T-cell (primary cell): Measurements from ENCODE around the gene GTF2F2. TPM values are rescaled to one million over a fixed set of nuclear protein-coding genes. Genes with fewer than 3 reads are reported as not detected.

ENCODE experiments used
- ATAC-seq, 4 experiments: fragments of 200-7000 bp in 3 of 4; fragments of 150-1000 bp in 1 of 4; cut with Tn5 transposase; replicated peaks in 1 of 4; 1 replicate in 3 of 4; 2 replicates in 1 of 4; pipeline ENCODE4 v1.10.0; 2021; ENCODE audit warnings: moderate library complexity in 3 of 4, mild to moderate bottlenecking in 2 of 4, moderate number of reproducible peaks in 1 of 4
- CTCF ChIA-PET, 2 donors: fragments of 300-600 bp; sonication (Branson Sonifier 250); formaldehyde crosslinking; loops; one replicate each; lab custom pipeline; 2022; ENCODE audit warnings: antibody characterized with exemption in 2 of 2; lab: Charles Lee
- POLR2A ChIA-PET, 2 donors: fragments of 300-600 bp; sonication (Branson Sonifier 250); formaldehyde crosslinking; loops; one replicate each; lab custom pipeline; 2022; ENCODE audit warnings: antibody characterized with exemption in 2 of 2; lab: Charles Lee
- DNase-seq, 35 experiments: peaks; one replicate each; pipeline versions ENCODE4 v3.0.0 to v3.0.0-alpha.2; 2013 to 2023
- H3K27ac ChIP-seq: one replicate; pipeline ENCODE4 v1.5.1; 2013; ENCODE audit warnings: low read length
- H3K27me3 ChIP-seq, 2 experiments: replicated peaks in 1 of 2; 1 replicate in 1 of 2; 2 replicates in 1 of 2; pipeline versions ENCODE4 v1.6.1 to v1.7.0; 2013; ENCODE audit warnings: low read length in 1 of 2, mixed read lengths in 1 of 2; ENCODE audit not compliant: control insufficient read depth in 2 of 2, insufficient read depth in 2 of 2; ENCODE audit errors: extremely low read depth in 1 of 2
- H3K36me3 ChIP-seq, 2 donors: 1 replicate in 1 of 2; 2 replicates in 1 of 2; pipeline versions ENCODE4 v1.6.1 to v1.7.0; 2013; ENCODE audit warnings: low read length in 1 of 2; ENCODE audit not compliant: control insufficient read depth in 2 of 2, insufficient read depth in 1 of 2; ENCODE audit errors: extremely low read depth in 1 of 2
- H3K4me1 ChIP-seq, 2 experiments: 1 replicate in 1 of 2; 2 replicates in 1 of 2; pipeline versions ENCODE4 v1.6.1 to v1.7.0; 2013; ENCODE audit warnings: low read length in 2 of 2, mixed read lengths in 1 of 2; ENCODE audit not compliant: insufficient read depth in 2 of 2, control insufficient read depth in 1 of 2; ENCODE audit errors: extremely low read depth in 1 of 2
- H3K4me3 ChIP-seq, 2 donors: 1 replicate in 1 of 2; 2 replicates in 1 of 2; pipeline versions ENCODE4 v1.5.1 to v1.7.0; 2013; ENCODE audit warnings: mild to moderate bottlenecking in 2 of 2, low read length in 1 of 2, moderate library complexity in 1 of 2; ENCODE audit not compliant: control insufficient read depth in 1 of 2; ENCODE audit errors: extremely low read depth in 1 of 2
- H3K9me3 ChIP-seq: 2 replicates; pipeline ENCODE4 v1.7.0; 2013
- H3K27ac Mint-ChIP-seq, 2 donors: one replicate each; pipeline ENCODE4 v1.8.0; 2020 to 2021; ENCODE audit warnings: mild to moderate bottlenecking in 2 of 2, mixed read lengths in 2 of 2
- H3K27me3 Mint-ChIP-seq, 2 donors: one replicate each; pipeline ENCODE4 v1.8.0; 2021 to 2022; ENCODE audit warnings: mixed read lengths in 2 of 2
- H3K36me3 Mint-ChIP-seq: one replicate; pipeline ENCODE4 v1.8.0; 2021; ENCODE audit warnings: mixed read lengths
- H3K4me1 Mint-ChIP-seq, 3 donors: one replicate each; pipeline ENCODE4 v1.8.0; 2020 to 2022; ENCODE audit warnings: mixed read lengths in 3 of 3, mild to moderate bottlenecking in 1 of 3
- H3K4me3 Mint-ChIP-seq, 3 donors: one replicate each; pipeline ENCODE4 v1.8.0; 2020 to 2022; ENCODE audit warnings: mild to moderate bottlenecking in 3 of 3, mixed read lengths in 3 of 3, moderate library complexity in 3 of 3
- H3K9me3 Mint-ChIP-seq, 3 donors: one replicate each; pipeline ENCODE4 v1.8.0; 2020 to 2022; ENCODE audit warnings: mixed read lengths in 3 of 3
- WGBS: methylation state at CpG from one replicate; pipeline ENCODE4 v1.1.5; 2013; ENCODE audit warnings: missing lambda C conversion rate; ENCODE audit not compliant: insufficient coverage; 5-methylcytosine and 5-hydroxymethylcytosine counted together
- total RNA-seq, 35 experiments: library from RNA in 6 of 35; stranded (reverse) in 6 of 35; fragments of 120-200 nt in 1 of 35; gene quantifications; one replicate each; pipeline versions ENCODE4 v1.2.1 to v1.2.4 and lab custom pipeline; 2013 to 2026

Gene GTF2F2
- total RNA-seq, 5 donors from 2014 or later (not counting 1 experiment from before 2014, with no cell fraction given) = 12.9 to 17.0 (median 15.6) TPM

DNA sequence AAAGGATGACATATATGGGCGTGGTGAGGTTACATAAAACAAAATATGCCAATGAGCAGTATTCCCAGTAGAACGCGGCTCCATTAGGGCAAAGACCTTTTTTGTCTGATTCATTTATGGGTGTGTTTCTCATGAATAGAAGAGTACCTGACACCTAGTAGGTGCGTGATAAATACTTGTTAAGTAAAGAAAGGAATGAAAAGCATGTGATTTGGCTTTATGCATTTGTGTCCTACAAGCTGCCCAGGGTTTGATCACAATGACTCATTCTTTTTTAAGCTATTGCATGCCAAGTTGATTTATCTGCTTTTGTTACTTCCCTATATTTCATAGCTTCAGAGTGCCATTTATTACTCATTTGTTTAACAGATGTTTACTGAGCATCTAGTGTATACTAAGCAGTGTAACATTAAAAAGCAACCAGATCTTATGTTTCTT, 99.6 kb downstream of the GTF2F2 start:
- H3K4me1 Mint-ChIP-seq = peaks cover 12 to 25% (median 16%) of the 10 kb centered on the region in 3 donors
- H3K4me3 ChIP-seq = no peak overlapping the region
- ChIA-PET POLR2A (interaction anchor here in 1 of 2 donors (0.6 kb wide), 1 partner anchor 31 kb away, joined by 6 read pairs; no protein-coding TSS in a partner anchor), CTCF (no interaction called here)
- H3K4me1 ChIP-seq = no peaks in the 10 kb centered on the region
- H3K9me3 ChIP-seq = no peaks in the 10 kb centered on the region
- no peaks in the 10 kb centered on the region for H3K27me3 ChIP-seq
- no peaks in the 10 kb centered on the region for H3K9me3 Mint-ChIP-seq
- no peak overlapping the region for H3K27ac Mint-ChIP-seq
- no peak for ATAC-seq
- H3K27ac ChIP-seq = no peak overlapping the region
- no peaks in the 10 kb centered on the region for H3K27me3 Mint-ChIP-seq
- H3K36me3 ChIP-seq = peaks cover 0 to 6% of the 10 kb centered on the region in 2 donors
- no peak overlapping the region for H3K4me3 Mint-ChIP-seq
- peaks cover 25% of the 10 kb centered on the region for H3K36me3 Mint-ChIP-seq
- DNase-seq = no peak
- WGBS = 100% methylated on average over 1 of the region's 4 CpGs

DNA sequence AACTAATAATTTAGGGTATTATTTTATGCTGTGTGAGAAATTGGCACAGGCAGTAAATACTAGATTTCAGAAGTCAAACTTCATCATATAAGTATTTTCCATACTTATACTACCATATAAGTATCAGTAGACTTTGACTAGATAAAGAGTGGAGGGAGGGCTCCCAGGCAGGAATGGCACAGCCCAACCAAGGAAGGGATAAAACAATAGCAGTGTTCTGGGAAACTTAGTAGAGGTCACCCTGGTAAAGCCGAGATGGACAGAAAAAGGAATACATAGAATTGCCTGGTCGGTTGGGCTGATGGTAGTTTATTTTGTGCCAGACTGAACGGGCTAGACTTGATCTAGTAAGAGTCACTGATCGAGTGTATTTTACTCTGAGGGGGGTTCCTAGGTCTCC, 100.1 kb downstream of the GTF2F2 start:
- peaks cover 12 to 25% (median 16%) of the 10 kb centered on the region in 3 donors for H3K4me1 Mint-ChIP-seq
- whole genome bisulfite sequencing = 100% methylated on average over 1 of the region's 4 CpGs
- peaks cover 25% of the 10 kb centered on the region for H3K36me3 Mint-ChIP-seq
- ChIA-PET POLR2A (no interaction called here), CTCF (no interaction called here)
- ATAC-seq = no peak
- Histone ChIP-seq H3K9me3 (no peaks in the 10 kb centered on the region), H3K27ac (no peak overlapping the region), H3K4me1 (no peaks in the 10 kb centered on the region), H3K27me3 (no peaks in the 10 kb centered on the region), H3K36me3 (peaks cover 0 to 5% of the 10 kb centered on the region in 2 donors), H3K4me3 (no peak overlapping the region)
- H3K9me3 Mint-ChIP-seq = no peaks in the 10 kb centered on the region
- no peak for DNase-seq
- H3K27me3 Mint-ChIP-seq = no peaks in the 10 kb centered on the region
- no peak overlapping the region for H3K27ac Mint-ChIP-seq
- H3K4me3 Mint-ChIP-seq = no peak overlapping the region

DNA sequence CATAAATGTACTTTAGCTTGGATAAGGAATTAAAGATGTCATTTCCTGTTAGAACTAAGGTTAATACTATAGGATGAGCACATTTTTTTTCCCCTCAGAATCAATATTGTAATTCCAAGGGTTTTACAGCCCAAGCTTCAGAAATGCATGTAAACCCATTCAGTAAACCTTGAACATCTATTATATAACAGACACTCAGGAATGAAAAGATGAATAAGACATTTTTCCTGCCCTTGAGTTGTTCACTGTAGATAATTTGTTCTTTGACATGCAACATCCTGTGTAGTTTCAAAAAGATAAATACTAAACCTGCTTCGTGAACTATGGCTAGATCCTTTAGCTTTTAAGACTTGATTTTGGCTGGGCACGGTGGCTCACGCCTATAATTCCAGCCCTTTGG, 102.2 kb downstream of the GTF2F2 start:
- H3K4me1 Mint-ChIP-seq = peaks cover 12 to 21% (median 13%) of the 10 kb centered on the region in 3 donors
- H3K27ac Mint-ChIP-seq = no peak overlapping the region
- peaks cover 15% of the 10 kb centered on the region for H3K36me3 Mint-ChIP-seq
- ATAC-seq (no peak), DNase-seq (no peak)
- no peaks in the 10 kb centered on the region for H3K27me3 Mint-ChIP-seq
- Histone ChIP-seq H3K27me3 (no peaks in the 10 kb centered on the region), H3K27ac (no peak overlapping the region), H3K36me3 (no peaks in the 10 kb centered on the region), H3K9me3 (no peaks in the 10 kb centered on the region), H3K4me1 (no peaks in the 10 kb centered on the region), H3K4me3 (no peak overlapping the region)
- H3K9me3 Mint-ChIP-seq = no peaks in the 10 kb centered on the region
- 86% methylated on average over 1 of the region's 3 CpGs for WGBS
- H3K4me3 Mint-ChIP-seq = no peak overlapping the region
- ChIA-PET CTCF (no interaction called here), POLR2A (no interaction called here)

DNA sequence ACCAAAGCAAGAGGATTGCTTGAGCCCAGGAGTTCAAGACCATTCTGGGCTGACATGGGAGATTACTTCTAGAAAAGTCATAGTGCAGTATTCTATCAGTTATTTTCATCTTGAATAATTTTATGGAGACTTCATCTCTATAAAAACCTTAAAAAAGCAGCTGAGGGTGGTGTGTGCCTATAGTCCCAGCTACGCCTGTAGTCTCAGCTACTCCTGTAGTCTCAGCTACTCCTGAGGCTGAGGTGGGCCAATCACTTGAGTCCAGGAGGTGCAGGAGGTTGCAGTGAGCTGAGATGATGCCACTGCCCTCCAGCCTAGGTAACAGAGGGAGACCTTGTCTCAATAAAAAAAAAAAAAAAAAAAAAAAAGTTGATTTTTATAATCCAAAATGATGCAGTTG, 102.6 kb downstream of the GTF2F2 start:
- Histone ChIP-seq H3K27ac (no peak overlapping the region), H3K9me3 (no peaks in the 10 kb centered on the region), H3K4me1 (no peaks in the 10 kb centered on the region), H3K4me3 (no peak overlapping the region), H3K36me3 (no peaks in the 10 kb centered on the region), H3K27me3 (no peaks in the 10 kb centered on the region)
- Mint-ChIP-seq H3K4me1 (peaks cover 12 to 17% (median 12%) of the 10 kb centered on the region in 3 donors), H3K4me3 (no peak overlapping the region), H3K27me3 (no peaks in the 10 kb centered on the region), H3K27ac (no peak overlapping the region), H3K9me3 (no peaks in the 10 kb centered on the region), H3K36me3 (peaks cover 19% of the 10 kb centered on the region)
- ATAC-seq (no peak), DNase-seq (no peak)
- WGBS = no CpG with 5 or more reads among the region's 1 CpG
- POLR2A ChIA-PET = no interaction called here
- CTCF ChIA-PET = interaction anchor here in 1 of 2 donors (0.5 kb wide), 1 partner anchor 150 kb away, joined by 3 read pairs; no protein-coding TSS in a partner anchor

DNA sequence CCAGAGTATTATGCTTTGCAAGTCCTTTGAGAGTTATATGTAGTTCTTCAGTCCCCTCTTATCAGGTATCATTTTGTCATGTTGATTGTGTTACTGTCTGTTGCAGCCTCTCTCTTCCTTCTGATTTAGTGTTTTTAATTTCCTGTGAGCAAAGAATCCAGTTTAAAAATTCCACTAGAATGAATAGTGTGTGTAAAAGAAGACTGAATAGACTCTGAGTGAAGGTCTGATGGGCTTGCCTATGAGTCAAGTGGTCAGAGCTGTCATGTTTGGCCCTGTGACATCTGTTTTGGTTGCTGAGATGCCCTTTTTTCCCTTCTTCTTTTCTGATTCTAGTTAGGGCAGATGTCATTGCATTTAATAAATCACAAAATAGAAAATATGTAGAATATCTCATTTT, 103.9 kb downstream of the GTF2F2 start:
- peaks cover 26% of the 10 kb centered on the region for H3K36me3 Mint-ChIP-seq
- no peak overlapping the region for H3K4me3 Mint-ChIP-seq
- ChIA-PET POLR2A (no interaction called here), CTCF (no interaction called here)
- H3K27ac Mint-ChIP-seq = no peak overlapping the region
- Histone ChIP-seq H3K4me1 (no peaks in the 10 kb centered on the region), H3K27me3 (no peaks in the 10 kb centered on the region), H3K4me3 (no peak overlapping the region), H3K9me3 (no peaks in the 10 kb centered on the region), H3K36me3 (no peaks in the 10 kb centered on the region), H3K27ac (no peak overlapping the region)
- DNase-seq (no peak), ATAC-seq (no peak)
- H3K27me3 Mint-ChIP-seq = no peaks in the 10 kb centered on the region
- peaks cover 8 to 10% (median 10%) of the 10 kb centered on the region in 3 donors for H3K4me1 Mint-ChIP-seq
- no peaks in the 10 kb centered on the region for H3K9me3 Mint-ChIP-seq

DNA sequence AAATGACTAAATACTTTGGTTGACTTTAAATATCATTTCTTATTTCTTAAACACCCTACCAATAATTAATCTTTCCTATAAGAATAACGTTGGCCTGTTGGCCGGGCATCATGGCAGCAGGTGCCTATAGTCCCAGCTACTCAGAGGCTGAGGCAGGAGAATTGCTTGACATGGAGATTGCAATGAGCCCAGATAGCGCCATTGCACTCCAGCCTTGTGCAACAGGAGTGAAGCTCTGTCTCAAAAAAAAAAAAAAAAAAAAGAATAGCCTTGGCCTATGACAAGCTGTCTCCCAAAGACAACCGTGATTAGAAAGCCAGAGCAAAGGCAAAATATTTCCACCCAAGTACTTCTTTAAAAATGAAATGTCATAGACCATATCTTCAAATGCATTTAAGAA, 105.1 kb downstream of the GTF2F2 start:
- POLR2A ChIA-PET = no interaction called here
- no peaks in the 10 kb centered on the region for H3K9me3 Mint-ChIP-seq
- H3K27me3 Mint-ChIP-seq = no peaks in the 10 kb centered on the region
- CTCF ChIA-PET = interaction anchor here (0.6 to 0.7 kb wide), 3 partner anchors 11 to 1330 kb away, joined by 3 to 5 read pairs (median 4); no protein-coding TSS in a partner anchor
- H3K27ac Mint-ChIP-seq = no peak overlapping the region
- 100% methylated on average over 1 of the region's 4 CpGs for WGBS
- peaks cover 33% of the 10 kb centered on the region for H3K36me3 Mint-ChIP-seq
- H3K27ac ChIP-seq = no peak overlapping the region
- H3K36me3 ChIP-seq = no peaks in the 10 kb centered on the region
- H3K27me3 ChIP-seq = no peaks in the 10 kb centered on the region
- no peaks in the 10 kb centered on the region for H3K4me1 ChIP-seq
- no peaks in the 10 kb centered on the region for H3K9me3 ChIP-seq
- H3K4me1 Mint-ChIP-seq = peaks cover 7 to 8% (median 8%) of the 10 kb centered on the region in 3 donors
- no peak overlapping the region for H3K4me3 Mint-ChIP-seq
- ATAC-seq = no peak
- H3K4me3 ChIP-seq = no peak overlapping the region
- DNase-seq = no peak
